DMS53 treated with DMSO at 0.1 percent for 48 hours (cell line): ENCODE results near the gene MYMK.

Source experiments
- DNase-seq: peaks from one replicate; lab custom pipeline; 2025; ENCODE audit not compliant: unreplicated experiment; lab: John Stamatoyannopoulos, UW

MYMK gene

GRCh38 chr9:133519693-133520092 is 5.1 kb downstream of the MYMK start:
- DNase-seq, result no peak

DNA sequence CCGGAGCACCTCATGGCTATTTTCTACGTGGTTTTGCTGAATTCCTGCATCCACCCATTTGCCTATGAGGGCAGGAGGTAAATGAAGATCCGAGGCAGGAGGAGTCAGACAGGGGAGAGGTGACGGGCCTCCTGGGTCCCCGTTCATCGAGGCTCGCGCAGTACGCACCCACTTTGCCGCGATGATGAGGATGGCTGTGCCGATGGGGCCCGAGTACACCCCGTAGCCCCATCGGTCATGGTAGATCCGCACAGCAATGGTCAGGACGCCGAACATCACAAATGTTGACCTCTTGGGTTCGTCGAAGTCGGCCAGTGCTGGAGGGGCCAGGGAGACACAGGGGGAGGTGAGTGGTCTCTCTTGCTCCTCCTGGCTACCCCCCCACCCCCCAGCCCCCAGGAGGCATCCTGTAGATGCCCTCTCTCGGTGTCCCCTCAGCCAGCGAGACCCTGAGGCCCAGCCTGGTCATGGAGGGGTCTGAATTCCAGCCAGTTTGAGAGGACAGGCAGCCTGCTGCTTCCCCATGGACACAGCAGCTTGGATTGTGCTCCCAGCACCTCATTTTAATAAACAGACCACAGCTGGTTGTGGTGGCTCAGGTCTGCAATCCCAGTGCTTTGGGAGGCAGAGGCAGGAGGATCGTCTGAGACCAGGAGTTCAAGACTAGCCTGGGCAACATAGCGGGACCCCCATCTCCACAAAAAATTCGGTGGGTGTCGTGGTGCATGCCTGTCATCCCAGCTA is 5.9 kb downstream of the MYMK start:
- no peak for DNase-seq

GRCh38 chr9:133518200-133518599 is 6.6 kb downstream of the MYMK start:
- DNase-seq, result no peak

GRCh38 chr9:133517711-133518110 is 7.0 kb downstream of the MYMK start:
- DNase-seq, result no peak

GRCh38 chr9:133516961-133517350 is 7.8 kb downstream of the MYMK start:
- no peak for DNase-seq

DNA sequence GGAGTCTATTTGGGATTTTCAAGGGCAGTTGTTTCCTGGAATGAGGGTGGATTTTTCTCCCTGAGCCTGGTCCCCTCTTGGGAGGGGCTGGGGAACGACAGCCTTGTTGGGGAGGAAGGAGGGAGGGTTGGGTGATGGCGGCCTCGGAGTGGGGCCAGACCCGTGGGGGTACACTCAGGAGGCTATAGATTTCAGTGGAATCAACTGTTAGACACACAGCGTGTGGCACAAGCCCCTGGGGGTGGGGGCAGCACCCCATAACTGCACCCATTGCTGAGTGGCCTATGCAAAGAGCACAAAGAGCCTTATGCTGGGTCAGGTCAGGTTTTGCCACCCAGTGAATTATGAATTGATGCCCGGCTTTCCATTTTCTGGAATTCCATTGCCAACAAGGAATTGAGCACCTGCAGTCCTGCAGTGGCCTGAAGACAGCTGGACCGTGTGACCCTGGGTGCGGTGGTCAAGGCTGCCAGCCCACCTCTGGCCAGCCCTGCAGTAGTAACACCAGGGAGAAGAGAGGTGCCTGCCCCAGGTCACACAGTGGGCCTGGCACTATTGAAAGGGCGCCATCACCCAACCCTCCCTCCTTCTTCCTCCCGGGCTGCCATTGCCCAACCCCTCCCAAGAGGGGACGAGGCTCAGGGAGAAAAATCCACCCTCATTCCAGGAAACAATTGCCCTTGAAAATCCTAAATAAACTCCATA is 8.4 kb downstream of the MYMK start:
- DNase-seq, result no peak

GRCh38 chr9:133515615-133516255 is 9.0 kb downstream of the MYMK start:
- DNase-seq, result no peak

DNA sequence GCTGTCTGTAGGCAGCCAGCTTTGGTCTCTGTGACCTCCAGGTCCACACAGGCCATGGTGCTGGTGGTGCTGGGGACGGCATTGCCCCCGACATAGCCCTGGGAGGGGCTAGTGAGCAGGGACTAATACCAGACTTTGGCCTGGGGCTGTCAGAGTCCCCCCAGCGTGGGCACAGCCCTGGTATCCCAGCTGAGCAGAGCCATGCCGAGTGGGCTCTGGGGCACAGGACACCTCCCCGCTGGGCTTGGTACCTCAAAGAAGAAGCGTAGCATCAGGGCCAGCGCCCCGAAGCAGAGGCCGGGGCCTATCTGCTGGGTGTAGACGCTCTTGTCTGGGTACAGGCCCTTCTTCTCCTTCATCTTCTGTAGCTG is 9.5 kb downstream of the MYMK start:
- no peak for DNase-seq

DNA sequence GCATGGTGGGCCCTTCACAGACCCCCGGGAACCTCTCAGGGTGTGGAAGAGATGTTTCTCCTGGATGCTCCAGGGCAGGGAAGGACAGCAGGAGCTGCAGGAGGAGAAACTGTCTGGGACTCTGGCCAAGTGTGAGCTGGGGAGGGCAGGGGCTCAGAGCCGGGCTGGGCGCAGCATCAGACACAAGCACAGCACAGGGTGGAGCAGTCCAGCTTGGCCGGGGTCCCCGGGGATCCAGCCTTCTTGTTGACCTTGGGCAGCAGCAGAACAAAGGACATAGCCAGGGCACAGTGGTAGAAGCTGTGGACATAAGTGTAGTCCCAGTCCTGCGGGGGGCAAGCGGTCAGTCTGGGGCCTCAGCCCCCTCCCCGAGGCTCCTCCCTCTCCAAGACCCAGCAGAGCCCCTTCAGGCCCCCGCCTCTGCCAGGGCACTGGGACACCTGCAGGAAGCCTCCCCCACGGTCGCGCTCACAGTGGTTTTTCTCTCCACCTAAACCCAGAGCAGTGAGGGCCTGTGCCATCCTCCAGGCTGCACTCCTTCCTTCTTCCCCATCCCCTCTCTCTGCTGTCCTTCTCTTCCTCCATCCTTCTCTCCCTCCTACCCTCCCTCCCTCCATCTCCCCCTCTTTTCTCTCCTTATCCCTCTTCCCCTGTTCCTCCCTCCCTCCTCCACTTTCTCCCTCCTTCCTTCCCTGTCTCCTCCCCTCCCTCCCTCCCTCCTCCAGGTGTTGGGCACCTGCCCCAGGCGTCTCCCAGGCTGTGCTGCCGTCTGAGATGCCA is 10.1 kb downstream of the MYMK start:
- no peak for DNase-seq

GRCh38 chr9:133513214-133514100 is 11.3 kb downstream of the MYMK start:
- peak; percentile 41 for DNase-seq

DNA sequence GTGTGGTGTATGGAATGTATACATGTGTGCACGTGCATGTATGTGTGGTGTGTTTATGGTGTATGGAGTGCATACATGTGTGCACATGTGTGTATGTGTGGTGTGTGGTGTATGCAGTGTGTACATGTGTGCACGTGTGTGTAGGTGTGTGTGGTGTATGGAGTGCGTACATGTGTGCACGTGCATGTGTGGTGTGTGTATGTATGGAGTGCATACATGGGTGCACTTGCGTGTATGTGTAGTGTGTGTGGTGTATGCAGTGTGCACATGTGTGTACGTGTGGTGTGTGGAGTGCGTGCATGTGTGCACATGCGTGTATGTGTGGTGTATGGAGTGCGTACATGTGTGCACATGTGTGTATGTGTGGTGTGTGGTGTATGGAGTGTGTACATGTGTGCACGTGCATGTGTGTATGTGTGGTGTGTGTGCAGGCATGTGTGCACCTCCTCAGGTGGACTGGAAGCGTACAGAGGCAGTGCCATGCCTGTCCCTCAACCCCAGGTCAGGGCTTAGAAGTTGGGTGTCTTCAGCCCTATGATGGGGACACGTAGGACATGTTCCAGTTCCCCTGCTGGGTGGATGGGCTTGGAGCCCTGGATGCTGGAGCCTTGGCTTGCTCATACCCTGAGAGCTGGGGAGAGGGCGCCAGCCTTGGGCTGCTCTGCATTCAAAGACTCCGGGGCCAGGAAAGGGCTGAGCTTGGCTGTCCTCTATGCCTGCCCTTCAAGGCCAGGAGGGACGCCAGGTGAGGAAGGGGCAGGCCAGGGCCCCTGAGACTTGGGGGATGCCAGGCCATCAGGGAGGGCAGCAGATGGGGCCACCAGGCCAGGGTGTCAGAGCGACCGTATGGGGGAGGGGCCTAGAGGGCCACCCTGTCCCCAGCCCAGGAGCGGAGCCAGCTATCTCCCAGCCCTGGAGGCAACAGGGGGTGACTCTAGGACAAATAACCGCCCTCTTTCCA is 12.2 kb downstream of the MYMK start:
- DNase-seq, result no peak

- DNase-seq, result no peak
These were observed 13.2 kb downstream of the MYMK start for GRCh38 chr9:133511607-133512006.

- DNase-seq, result no peak
These were observed 13.7 kb downstream of the MYMK start for GRCh38 chr9:133510926-133511505.

DNA sequence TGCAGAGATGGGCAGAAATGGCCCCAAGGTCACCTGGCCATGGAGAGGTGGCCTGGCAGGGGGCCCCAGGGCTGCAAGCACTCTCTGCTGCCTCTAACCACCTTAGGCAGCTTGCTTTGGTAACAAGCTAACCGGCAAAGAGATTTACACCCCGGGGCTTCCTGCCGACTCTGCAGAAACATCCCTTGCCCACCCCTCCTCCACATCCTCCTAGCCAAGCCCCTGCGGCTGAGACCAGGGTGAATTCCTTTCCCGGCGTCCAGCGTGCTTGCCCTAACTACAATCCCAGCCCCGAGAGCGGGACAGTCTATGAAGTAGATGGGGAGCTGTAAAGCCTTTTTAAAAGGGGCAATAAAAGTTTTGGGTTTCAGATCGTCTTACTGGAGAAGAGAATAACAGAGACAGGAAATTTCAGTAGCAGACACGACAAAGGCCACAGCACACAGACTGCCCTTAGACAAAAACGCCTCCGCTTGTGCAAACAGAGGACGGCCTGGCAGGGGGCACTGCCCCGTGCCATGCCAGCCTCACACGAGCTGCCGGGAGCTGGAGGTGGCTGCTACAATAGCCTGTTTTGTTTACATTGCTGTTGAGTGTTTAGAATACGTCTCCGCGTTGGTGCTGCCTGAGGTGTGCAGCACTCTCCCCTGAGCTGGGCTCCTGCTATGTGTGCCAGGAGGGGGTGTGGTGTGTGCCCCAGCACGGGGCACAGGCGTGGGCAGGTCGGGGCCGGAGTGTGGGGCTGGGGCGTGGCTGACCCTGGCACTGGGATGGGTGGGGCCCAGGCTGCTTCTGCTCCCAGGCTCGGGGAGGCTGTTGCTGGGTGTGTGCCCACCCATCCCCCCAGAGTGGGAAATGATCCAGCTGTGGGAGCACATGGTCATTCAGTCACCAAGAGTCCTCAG is 15.3 kb downstream of the MYMK start:
- peak; percentile 89 for DNase-seq

DNA sequence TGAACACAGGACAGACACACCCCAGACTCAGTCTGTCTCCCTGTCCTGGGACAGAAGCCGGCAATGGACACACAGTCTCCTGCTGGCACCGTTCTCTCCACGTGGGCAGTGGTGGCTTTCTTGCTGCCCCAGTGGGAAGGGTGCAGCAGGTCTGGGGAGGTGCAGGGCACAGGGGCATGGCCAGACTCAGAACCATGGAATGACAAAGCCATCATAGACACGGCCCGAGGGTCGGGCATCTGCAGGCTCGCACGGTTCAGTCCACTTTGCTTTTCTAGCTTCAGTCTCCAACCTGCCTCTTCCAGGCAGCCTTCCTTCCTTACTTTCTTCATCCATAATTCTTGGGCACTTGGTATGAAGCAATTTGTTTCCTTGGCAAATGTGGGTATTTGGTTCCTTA is 16.7 kb downstream of the MYMK start:
- no peak for DNase-seq

DNA sequence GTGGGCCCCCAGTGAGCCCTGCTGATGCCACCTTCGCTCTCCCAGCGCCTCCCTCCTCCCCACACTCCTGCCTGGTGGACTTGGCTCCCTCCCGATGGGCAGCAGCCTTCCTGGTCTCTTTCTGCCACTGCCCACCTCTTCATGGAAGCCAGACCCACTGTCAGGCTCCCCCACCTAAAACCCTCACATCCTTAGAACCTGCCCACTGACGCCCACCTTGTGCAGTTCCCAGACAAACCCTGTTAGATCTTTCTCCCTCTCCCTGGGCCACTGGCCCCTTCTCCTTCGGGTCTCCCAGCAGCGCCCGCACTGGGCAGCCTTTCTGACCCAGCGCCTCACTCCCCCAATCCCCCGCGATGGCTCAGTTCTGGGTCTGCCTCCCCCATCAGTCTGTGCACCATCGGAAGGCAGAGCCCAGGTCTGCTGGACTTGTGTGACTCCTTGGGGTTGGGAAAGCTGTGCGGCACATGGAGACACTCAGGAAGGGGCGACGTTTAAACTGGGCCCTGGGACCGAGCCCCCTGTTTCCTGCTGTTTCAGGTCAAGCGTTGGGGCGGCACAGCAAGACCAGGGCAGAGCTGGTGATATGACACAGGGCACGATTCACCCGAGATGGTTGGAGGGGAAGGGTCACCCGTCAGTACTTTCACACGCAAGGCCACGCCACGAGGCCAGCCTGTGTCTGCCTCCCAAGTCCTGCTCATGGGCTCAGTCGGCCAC is 17.4 kb downstream of the MYMK start:
- DNase-seq, result no peak

DNA sequence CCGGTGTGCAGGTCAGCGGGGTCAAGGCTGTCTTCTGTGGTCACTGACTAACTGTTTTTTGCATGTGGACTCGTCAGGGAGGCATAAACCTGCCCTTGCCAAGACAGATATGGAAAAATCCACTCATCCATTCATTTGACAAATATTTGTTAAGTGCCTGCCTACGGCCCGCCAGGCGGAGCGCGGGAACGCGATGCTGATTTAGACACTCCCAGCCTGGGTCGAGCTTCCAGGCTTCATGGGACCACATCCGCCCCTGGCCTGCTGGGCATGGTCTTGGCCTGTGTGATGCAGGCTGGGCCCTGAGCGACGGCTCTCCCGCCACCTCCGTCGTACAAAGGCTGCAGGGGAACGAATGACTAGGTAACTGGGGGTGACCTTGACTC is 18.1 kb downstream of the MYMK start:
- peak; percentile 37 for DNase-seq
